ENCODE measurements around the gene TMEM87A. TPM values are rescaled to one million over a fixed set of nuclear protein-coding genes. Genes with fewer than 3 reads are reported as not detected.

The TMEM87A gene
- total and polyA plus RNA-seq, 2 experiments from 2014 or later, result 41.8 to 43.5 TPM

DNA sequence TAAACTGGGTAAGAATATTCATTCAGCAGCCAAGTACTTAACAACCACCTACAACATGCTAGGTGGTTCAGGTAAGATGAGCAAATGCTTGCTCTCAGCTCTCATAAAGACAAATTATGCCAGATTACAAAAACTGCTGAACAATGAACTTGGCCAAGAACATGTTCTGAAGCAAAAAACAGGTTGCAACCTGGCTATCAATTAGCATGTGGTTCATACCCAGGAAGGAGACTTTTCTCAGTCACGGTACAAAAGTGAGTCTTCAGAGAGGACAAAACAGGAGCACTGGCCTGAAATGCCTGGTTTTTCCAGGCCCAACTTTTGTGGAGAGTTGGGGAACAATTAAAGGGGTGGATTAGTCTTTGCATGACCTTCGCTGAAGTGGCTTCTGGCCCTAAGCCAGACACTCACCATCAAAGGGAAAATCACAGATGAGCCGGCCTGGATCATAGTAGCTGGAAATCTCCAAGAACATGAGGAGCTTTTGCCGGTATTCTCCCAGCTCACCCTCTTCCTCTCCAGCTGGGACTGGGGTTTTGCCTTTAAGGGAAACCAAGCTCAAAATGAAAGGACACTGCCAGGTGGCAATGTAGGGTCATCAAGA is 109.2 kb downstream of the TMEM87A start:
- no peaks in the 10 kb centered on the region for H3K4me1 Mint-ChIP-seq
- H3K9me3 Mint-ChIP-seq, result no peaks in the 10 kb centered on the region
- no peaks in the 10 kb centered on the region for H3K27me3 ChIP-seq (ENCODE audit: insufficient read depth)
- no peak overlapping the region for H3K27ac Mint-ChIP-seq
- H3K4me3 ChIP-seq, result no peak overlapping the region
- no peak overlapping the region for H3K27ac ChIP-seq (ENCODE audit: low read depth)
- H3K36me3 Mint-ChIP-seq (ENCODE audit: low read depth), result peaks cover 67% of the 10 kb centered on the region
- H3K4me3 Mint-ChIP-seq, result no peak overlapping the region
- H3K36me3 ChIP-seq (ENCODE audit: insufficient read depth), result peaks cover 11% of the 10 kb centered on the region; the same call in 1 of the 2 replicates
- no peaks in the 10 kb centered on the region for H3K79me2 ChIP-seq (replicated peaks; ENCODE audit: insufficient read depth)
- H3K9me2 ChIP-seq (ENCODE audit: insufficient read depth), result no peaks in the 10 kb centered on the region
- H3K27me3 Mint-ChIP-seq (ENCODE audit: insufficient read depth, low read depth, poor library complexity), result peaks cover 6% of the 10 kb centered on the region
- ATAC-seq (no peak), DNase-seq (ENCODE audit: low spot score) (no peak)
- no peak for TF ChIP-seq JUNB (IDR thresholded peaks at IDR 0.05; ENCODE audit: unreplicated experiment)
- TF ChIP-seq, protein P1, sequence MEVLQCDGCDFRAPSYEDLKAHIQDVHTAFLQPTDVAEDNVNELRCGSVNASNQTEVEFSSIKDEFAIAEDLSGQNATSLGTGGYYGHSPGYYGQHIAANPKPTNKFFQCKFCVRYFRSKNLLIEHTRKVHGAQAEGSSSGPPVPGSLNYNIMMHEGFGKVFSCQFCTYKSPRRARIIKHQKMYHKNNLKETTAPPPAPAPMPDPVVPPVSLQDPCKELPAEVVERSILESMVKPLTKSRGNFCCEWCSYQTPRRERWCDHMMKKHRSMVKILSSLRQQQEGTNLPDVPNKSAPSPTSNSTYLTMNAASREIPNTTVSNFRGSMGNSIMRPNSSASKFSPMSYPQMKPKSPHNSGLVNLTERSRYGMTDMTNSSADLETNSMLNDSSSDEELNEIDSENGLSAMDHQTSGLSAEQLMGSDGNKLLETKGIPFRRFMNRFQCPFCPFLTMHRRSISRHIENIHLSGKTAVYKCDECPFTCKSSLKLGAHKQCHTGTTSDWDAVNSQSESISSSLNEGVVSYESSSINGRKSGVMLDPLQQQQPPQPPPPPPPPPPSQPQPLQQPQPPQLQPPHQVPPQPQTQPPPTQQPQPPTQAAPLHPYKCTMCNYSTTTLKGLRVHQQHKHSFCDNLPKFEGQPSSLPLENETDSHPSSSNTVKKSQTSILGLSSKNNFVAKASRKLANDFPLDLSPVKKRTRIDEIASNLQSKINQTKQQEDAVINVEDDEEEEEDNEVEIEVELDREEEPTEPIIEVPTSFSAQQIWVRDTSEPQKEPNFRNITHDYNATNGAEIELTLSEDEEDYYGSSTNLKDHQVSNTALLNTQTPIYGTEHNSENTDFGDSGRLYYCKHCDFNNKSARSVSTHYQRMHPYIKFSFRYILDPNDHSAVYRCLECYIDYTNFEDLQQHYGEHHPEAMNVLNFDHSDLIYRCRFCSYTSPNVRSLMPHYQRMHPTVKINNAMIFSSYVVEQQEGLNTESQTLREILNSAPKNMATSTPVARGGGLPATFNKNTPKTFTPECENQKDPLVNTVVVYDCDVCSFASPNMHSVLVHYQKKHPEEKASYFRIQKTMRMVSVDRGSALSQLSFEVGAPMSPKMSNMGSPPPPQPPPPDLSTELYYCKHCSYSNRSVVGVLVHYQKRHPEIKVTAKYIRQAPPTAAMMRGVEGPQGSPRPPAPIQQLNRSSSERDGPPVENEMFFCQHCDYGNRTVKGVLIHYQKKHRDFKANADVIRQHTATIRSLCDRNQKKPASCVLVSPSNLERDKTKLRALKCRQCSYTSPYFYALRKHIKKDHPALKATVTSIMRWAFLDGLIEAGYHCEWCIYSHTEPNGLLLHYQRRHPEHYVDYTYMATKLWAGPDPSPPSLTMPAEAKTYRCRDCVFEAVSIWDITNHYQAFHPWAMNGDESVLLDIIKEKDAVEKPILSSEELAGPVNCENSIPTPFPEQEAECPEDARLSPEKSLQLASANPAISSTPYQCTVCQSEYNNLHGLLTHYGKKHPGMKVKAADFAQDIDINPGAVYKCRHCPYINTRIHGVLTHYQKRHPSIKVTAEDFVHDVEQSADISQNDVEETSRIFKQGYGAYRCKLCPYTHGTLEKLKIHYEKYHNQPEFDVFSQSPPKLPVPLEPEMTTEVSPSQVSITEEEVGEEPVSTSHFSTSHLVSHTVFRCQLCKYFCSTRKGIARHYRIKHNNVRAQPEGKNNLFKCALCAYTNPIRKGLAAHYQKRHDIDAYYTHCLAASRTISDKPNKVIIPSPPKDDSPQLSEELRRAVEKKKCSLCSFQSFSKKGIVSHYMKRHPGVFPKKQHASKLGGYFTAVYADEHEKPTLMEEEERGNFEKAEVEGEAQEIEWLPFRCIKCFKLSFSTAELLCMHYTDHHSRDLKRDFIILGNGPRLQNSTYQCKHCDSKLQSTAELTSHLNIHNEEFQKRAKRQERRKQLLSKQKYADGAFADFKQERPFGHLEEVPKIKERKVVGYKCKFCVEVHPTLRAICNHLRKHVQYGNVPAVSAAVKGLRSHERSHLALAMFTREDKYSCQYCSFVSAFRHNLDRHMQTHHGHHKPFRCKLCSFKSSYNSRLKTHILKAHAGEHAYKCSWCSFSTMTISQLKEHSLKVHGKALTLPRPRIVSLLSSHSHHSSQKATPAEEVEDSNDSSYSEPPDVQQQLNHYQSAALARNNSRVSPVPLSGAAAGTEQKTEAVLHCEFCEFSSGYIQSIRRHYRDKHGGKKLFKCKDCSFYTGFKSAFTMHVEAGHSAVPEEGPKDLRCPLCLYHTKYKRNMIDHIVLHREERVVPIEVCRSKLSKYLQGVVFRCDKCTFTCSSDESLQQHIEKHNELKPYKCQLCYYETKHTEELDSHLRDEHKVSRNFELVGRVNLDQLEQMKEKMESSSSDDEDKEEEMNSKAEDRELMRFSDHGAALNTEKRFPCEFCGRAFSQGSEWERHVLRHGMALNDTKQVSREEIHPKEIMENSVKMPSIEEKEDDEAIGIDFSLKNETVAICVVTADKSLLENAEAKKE (CRISPR knock-in tag; IDR thresholded peaks at IDR 0.05), result no peak
- no peak for TF ChIP-seq ZNF331 (CRISPR knock-in tag; IDR thresholded peaks at IDR 0.05; ENCODE audit: low read depth)
- no peak for TF ChIP-seq REST (IDR thresholded peaks at IDR 0.05; ENCODE audit: unreplicated experiment)
- no peak for TF ChIP-seq NANOG (IDR thresholded peaks at IDR 0.05; ENCODE audit: borderline replicate concordance)
- no peaks in the 10 kb centered on the region for H3K4me1 ChIP-seq (ENCODE audit: insufficient read depth)
- H3F3A ChIP-seq (replicated peaks; ENCODE audit: low read depth), result no peaks in the 10 kb centered on the region
- H4K20me1 ChIP-seq (replicated peaks; ENCODE audit: insufficient read depth), result no peaks in the 10 kb centered on the region
- no peak overlapping the region for H2AFZ ChIP-seq
- no peak overlapping the region for H3K4me2 ChIP-seq
